Activated CD4-positive, alpha-beta T cell treated with anti-CD3 and anti-CD28 coated beads, Interleukin-2, amount 10 ng/mL, durations not matched to agents 24 days and 14 days (primary cell): ENCODE measurements around the gene CUBN. TPM values are rescaled to one million over a fixed set of nuclear protein-coding genes. Genes with fewer than 3 reads are reported as not detected.
"Not testable (repeated sequence)": the region's sequence is repeated elsewhere in the genome, so short reads cannot be mapped to it uniquely, and the experiment has no call there.

ENCODE experiments used
- DNase-seq: peaks from one replicate; pipeline ENCODE4 v3.0.0; 2022
- H3K27ac Mint-ChIP-seq: one replicate; pipeline ENCODE4 v1.8.0; 2022; ENCODE audit warnings: mild to moderate bottlenecking, mixed read lengths
- H3K27me3 Mint-ChIP-seq: one replicate; pipeline ENCODE4 v1.8.0; 2022; ENCODE audit warnings: mixed read lengths
- H3K36me3 Mint-ChIP-seq: one replicate; pipeline ENCODE4 v1.8.0; 2022; ENCODE audit warnings: low read depth, mild to moderate bottlenecking, mixed read lengths
- H3K4me1 Mint-ChIP-seq: one replicate; pipeline ENCODE4 v1.8.0; 2021; ENCODE audit warnings: mixed read lengths
- H3K4me3 Mint-ChIP-seq: one replicate; pipeline ENCODE4 v1.8.0; 2022; ENCODE audit warnings: mild to moderate bottlenecking, moderate library complexity, mixed read lengths
- H3K9me3 Mint-ChIP-seq: one replicate; pipeline ENCODE4 v1.8.0; 2021; ENCODE audit warnings: mixed read lengths
- intact Hi-C: fragments of 100-400 bp; cut with micrococcal nuclease; formaldehyde crosslinking; loops from one replicate; pipeline ENCODE4 v1.15.1; 2023
- total RNA-seq: library from RNA; stranded (reverse); gene quantifications from 2 replicates; pipeline ENCODE4 v1.2.3, GENCODE V29; 2022

CUBN gene
- total RNA-seq, 1 donor from 2014 or later = 0.07 TPM

GRCh38 chr10:17026686-17027485 is 102.7 kb downstream of the CUBN start:
- Mint-ChIP-seq H3K4me3 (peak overlapping the region; percentile 61), H3K27me3 (no peaks in the 10 kb centered on the region), H3K9me3 (peaks cover 3% of the 10 kb centered on the region), H3K36me3 (peaks cover 4% of the 10 kb centered on the region), H3K27ac (peak overlapping the region; percentile 95), H3K4me1 (peaks cover 61% of the 10 kb centered on the region)
- DNase-seq = peak; percentile 92
- intact Hi-C loops = loop anchor here (5.0 to 10.0 kb wide), 4 partner anchors 185 to 1628 kb away; partner anchors contain the start of genes ARL5B, NSUN6 and STAM

GRCh38 chr10:17025444-17026295 is 103.9 kb downstream of the CUBN start:
- Mint-ChIP-seq H3K36me3 (peaks cover 4% of the 10 kb centered on the region), H3K27me3 (peaks cover 3% of the 10 kb centered on the region), H3K4me3 (peak overlapping the region; percentile 70), H3K4me1 (peaks cover 55% of the 10 kb centered on the region), H3K9me3 (no peaks in the 10 kb centered on the region), H3K27ac (peak overlapping the region; percentile 98)
- intact Hi-C loops = loop anchor here (1.0 to 10.0 kb wide), 8 partner anchors 59 to 1629 kb away; partner anchors contain the start of genes ARL5B, NSUN6, RSU1 and STAM
- peak; percentile 92 for DNase-seq

DNA sequence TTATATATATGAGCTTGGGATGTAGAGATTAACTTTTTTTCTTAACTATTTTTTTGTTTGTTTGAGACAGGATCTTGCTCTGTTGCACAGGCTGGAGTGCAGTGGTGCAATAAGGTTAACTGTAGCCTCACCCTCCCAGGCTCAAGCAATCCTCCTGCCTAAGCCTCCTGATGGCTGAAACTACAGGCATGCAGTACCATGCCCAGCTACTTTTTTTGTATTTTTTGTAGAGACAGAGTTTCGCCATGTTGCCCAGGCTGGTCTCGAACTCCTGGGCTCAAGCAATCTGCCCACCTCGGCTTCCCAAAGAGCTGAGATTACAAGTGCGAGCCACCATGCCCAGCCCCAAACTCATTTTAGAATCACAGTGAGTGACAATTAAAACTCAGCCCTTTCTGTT is 105.2 kb downstream of the CUBN start:
- Mint-ChIP-seq H3K27ac (peak overlapping the region; percentile 94), H3K4me1 (peaks cover 46% of the 10 kb centered on the region), H3K4me3 (peak overlapping the region; percentile 35), H3K9me3 (peaks cover 6% of the 10 kb centered on the region), H3K27me3 (peaks cover 5% of the 10 kb centered on the region), H3K36me3 (peaks cover 4% of the 10 kb centered on the region)
- intact Hi-C loops = loop anchor here (2.0 to 10.0 kb wide), 4 partner anchors 58 to 1630 kb away; partner anchors contain the start of genes ARL5B, NSUN6 and RSU1
- DNase-seq = peak; percentile 67

- peaks cover 39% of the 10 kb centered on the region for H3K4me1 Mint-ChIP-seq
- intact Hi-C loops = loop anchor here (1.0 to 10.0 kb wide), 8 partner anchors 21 to 1631 kb away; partner anchors contain the start of genes ARL5B, NSUN6 and RSU1
Measured at GRCh38 chr10:17023386-17024298, 106.0 kb downstream of the CUBN start.

GRCh38 chr10:17022896-17023295 is 106.7 kb downstream of the CUBN start:
- Mint-ChIP-seq H3K36me3 (peaks cover 4% of the 10 kb centered on the region), H3K9me3 (peaks cover 10% of the 10 kb centered on the region), H3K4me3 (peak overlapping the region; percentile 59), H3K27me3 (peaks cover 5% of the 10 kb centered on the region), H3K27ac (peak overlapping the region; percentile 94), H3K4me1 (peaks cover 34% of the 10 kb centered on the region)
- DNase-seq = peak; percentile 54
- intact Hi-C loops = loop anchor here (1.0 to 10.0 kb wide), 6 partner anchors 21 to 1632 kb away; partner anchors contain the start of genes ARL5B and NSUN6

More at GRCh38 chr10:17023386-17024298, 106.0 kb downstream of the CUBN start:
- peaks cover 5% of the 10 kb centered on the region for H3K27me3 Mint-ChIP-seq
- peak overlapping the region; percentile 94 for H3K27ac Mint-ChIP-seq
- H3K9me3 Mint-ChIP-seq = peaks cover 10% of the 10 kb centered on the region
- H3K4me3 Mint-ChIP-seq = peak overlapping the region; percentile 59
- DNase-seq = peak; percentile 94
- peaks cover 4% of the 10 kb centered on the region for H3K36me3 Mint-ChIP-seq

GRCh38 chr10:17022466-17022825 is 107.2 kb downstream of the CUBN start:
- Mint-ChIP-seq H3K36me3 (peaks cover 6% of the 10 kb centered on the region), H3K27me3 (peaks cover 7% of the 10 kb centered on the region), H3K4me3 (no peak overlapping the region), H3K4me1 (peaks cover 34% of the 10 kb centered on the region), H3K9me3 (peaks cover 10% of the 10 kb centered on the region), H3K27ac (peak overlapping the region; percentile 94)
- intact Hi-C loops = loop anchor here (10.0 kb wide), 2 partner anchors 402 to 1632 kb away; partner anchors contain the start of genes ARL5B and NSUN6
- peak; percentile 40 for DNase-seq

GRCh38 chr10:17021656-17022465 is 107.8 kb downstream of the CUBN start:
- Mint-ChIP-seq H3K4me3 (no peak overlapping the region), H3K4me1 (peaks cover 31% of the 10 kb centered on the region), H3K27ac (no peak overlapping the region), H3K27me3 (peaks cover 8% of the 10 kb centered on the region), H3K9me3 (peaks cover 10% of the 10 kb centered on the region), H3K36me3 (peaks cover 6% of the 10 kb centered on the region)
- intact Hi-C loops = loop anchor here (10.0 kb wide), 2 partner anchors 403 to 1633 kb away; partner anchors contain the start of genes ARL5B and NSUN6
- DNase-seq = peak; percentile 52

- peaks cover 10% of the 10 kb centered on the region for H3K9me3 Mint-ChIP-seq
- H3K27me3 Mint-ChIP-seq = peaks cover 8% of the 10 kb centered on the region
- peaks cover 17% of the 10 kb centered on the region for H3K4me1 Mint-ChIP-seq
- intact Hi-C loops = loop anchor here (10.0 kb wide), 2 partner anchors 405 to 1635 kb away; partner anchors contain the start of genes ARL5B and NSUN6
- H3K27ac Mint-ChIP-seq = no peak overlapping the region
- H3K4me3 Mint-ChIP-seq = no peak overlapping the region
- no peak for DNase-seq
- H3K36me3 Mint-ChIP-seq = peaks cover 4% of the 10 kb centered on the region
Measured at GRCh38 chr10:17019696-17020095, 109.9 kb downstream of the CUBN start.

DNA sequence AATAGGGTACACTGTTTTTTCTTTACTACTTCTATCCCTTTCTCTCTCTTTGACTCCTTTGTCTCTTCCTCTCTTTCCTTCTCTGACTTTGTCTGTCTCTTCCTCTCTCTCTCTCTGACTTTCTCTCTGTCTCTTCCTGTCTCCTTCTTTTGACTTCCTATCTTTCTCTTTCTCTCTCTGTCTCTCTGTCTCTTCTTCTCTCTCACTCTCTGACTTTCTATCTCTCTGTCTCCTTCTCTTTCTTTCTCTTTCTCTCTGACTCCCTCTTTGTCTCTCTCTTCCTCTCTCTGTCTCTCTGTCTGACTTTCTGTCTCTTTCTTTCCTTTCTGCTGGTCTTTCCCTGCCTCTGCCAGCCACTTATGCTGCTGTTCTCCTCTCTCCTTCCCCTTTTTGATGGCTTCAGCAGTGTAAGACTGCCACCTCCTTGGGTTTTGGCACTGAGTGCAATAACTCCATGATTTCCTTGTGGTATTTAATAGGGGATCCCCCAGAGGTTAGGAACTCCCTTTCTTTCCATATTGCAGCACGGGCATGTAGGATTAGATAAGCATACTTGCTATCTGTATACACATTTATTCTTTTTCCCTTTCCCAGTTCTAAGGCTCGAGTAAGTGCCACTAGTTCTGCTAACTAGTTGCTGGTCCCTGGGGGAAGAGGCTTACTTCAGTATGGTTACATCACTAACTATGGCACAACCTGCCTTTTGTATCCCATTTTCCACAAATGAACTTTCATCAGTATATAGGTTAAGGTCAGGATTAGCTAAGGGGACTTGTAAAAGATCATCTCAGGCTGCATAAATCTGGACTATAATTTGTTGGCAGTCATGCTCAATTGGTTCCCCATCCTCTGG is 116.3 kb downstream of the CUBN start:
- H3K9me3 Mint-ChIP-seq, H3K4me3 Mint-ChIP-seq, H3K27ac Mint-ChIP-seq, DNase-seq, H3K36me3 Mint-ChIP-seq, H3K4me1 Mint-ChIP-seq, intact Hi-C loops: not testable (repeated sequence)
- peaks cover 14% of the 10 kb centered on the region for H3K27me3 Mint-ChIP-seq

- H3K4me1 Mint-ChIP-seq, H3K27ac Mint-ChIP-seq: not testable (repeated sequence)
Measured at GRCh38 chr10:17012731-17013130, 116.9 kb downstream of the CUBN start.

DNA sequence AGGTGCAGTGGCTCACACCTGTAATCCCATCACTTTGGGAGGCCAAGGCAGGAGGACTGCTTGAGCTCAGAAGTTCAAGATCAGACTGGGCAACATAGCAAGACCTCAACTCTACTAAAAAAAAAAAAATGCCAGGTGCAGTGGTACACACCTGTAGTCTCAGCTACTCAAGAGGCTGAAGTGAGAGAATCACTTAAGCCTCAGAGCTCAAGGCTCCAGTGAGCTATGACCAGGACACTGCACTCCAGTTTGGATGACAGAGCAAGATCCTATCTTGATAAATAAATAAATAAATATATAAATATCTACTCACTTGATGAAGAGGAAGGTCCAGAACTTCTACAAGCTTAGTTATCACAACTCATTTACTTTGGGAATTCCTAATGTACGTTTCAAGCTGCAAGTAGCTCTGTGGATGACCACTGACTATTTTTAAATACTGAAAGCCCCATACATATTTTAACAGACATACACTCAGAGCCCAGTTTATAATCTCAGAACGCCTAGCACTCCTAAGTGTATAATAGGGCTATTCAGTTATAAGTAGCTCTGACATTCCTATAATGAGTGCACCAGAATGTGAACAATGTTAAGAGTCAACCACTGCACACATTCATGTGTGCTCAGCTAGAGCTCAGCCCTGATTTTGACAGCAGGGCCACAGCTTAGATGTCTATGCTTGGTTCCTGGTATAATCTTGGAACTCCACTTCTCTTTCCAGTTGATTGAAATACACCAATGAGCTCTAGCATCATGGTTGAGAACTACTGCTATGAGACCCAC is 119.1 kb downstream of the CUBN start:
- Mint-ChIP-seq H3K4me3 (no peak overlapping the region), H3K27me3 (peaks cover 23% of the 10 kb centered on the region), H3K27ac (no peak overlapping the region), H3K36me3 (no peaks in the 10 kb centered on the region), H3K9me3 (no peaks in the 10 kb centered on the region), H3K4me1 (peaks cover 12% of the 10 kb centered on the region)
- intact Hi-C loops = no loop called here
- DNase-seq = no peak

More at GRCh38 chr10:17012731-17013130, 116.9 kb downstream of the CUBN start:
- intact Hi-C loops, H3K9me3 Mint-ChIP-seq, H3K36me3 Mint-ChIP-seq, DNase-seq, H3K4me3 Mint-ChIP-seq: not testable (repeated sequence)
- peaks cover 15% of the 10 kb centered on the region for H3K27me3 Mint-ChIP-seq
